GM10248 (cell line): ENCODE measurements around the gene NIPAL3.
"Not testable (repeated sequence)": the region's sequence is repeated elsewhere in the genome, so short reads cannot be mapped to it uniquely, and the experiment has no call there.

Experiments
- CTCF ChIA-PET: fragments of 300-600 bp; sonication (Branson Sonifier 250); formaldehyde crosslinking; extraction: SDS; loops from one replicate; lab custom pipeline; 2021; ENCODE audit warnings: antibody characterized with exemption; lab: Yijun Ruan, JAX
- POLR2A ChIA-PET: fragments of 350-650 bp; sonication (Branson Sonifier 250); formaldehyde crosslinking; extraction: SDS; loops from one replicate; lab custom pipeline; 2020; ENCODE audit warnings: antibody characterized with exemption; lab: Yijun Ruan, JAX
- DNase-seq: peaks from one replicate; pipeline ENCODE4 v3.0.0; 2012; ENCODE audit errors: extremely low spot score
- TF ChIP-seq, protein P1 (sequence below): IDR thresholded peaks from 2 replicates; pipeline ENCODE4 v1.5.1; 2012; ENCODE audit warnings: mild to moderate bottlenecking, low read depth; ENCODE audit errors: extremely low read depth, missing control alignments, control extremely low read depth

The NIPAL3 gene

DNA sequence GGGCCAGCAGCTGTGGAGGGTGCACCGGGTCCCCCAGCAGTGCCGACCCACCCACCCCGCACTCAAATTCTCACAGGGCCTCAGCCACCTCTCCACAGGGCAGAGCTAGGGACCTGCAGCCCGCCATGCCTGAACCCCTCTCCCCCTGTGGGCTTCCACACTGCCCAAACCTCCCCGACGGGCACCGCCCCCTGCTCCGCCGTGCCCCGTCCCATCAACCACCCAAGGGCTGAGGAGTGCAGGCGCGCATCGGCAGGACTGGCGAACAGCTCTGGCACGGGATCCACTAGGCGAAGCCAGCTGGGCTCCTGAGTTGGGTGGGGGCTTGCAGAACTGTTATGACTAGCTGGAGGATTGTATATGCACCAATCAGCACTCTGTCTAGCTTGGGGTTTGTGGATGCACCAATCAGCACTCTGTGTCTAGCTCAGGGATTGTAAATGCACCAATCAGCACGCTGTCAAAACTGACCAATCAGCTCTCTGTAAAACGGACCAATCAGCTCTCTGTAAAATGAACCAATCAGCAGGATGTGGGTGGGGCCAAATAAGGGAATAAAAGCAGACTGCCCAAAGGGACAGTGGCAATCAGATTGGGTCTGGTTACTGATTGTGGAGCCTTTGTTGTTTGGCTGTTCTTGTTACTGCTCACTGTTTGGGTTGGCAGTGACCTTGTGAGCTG is 74.6 kb downstream of the NIPAL3 start:
- CTCF ChIA-PET, result interaction anchor here (1.1 to 1.6 kb wide), 7 partner anchors 11 to 853 kb away, joined by 3 to 4 read pairs (median 3); partner anchors contain the start of gene NIPAL3
- POLR2A ChIA-PET, result no interaction called here
- no peak for DNase-seq
- TF ChIP-seq, protein P1, sequence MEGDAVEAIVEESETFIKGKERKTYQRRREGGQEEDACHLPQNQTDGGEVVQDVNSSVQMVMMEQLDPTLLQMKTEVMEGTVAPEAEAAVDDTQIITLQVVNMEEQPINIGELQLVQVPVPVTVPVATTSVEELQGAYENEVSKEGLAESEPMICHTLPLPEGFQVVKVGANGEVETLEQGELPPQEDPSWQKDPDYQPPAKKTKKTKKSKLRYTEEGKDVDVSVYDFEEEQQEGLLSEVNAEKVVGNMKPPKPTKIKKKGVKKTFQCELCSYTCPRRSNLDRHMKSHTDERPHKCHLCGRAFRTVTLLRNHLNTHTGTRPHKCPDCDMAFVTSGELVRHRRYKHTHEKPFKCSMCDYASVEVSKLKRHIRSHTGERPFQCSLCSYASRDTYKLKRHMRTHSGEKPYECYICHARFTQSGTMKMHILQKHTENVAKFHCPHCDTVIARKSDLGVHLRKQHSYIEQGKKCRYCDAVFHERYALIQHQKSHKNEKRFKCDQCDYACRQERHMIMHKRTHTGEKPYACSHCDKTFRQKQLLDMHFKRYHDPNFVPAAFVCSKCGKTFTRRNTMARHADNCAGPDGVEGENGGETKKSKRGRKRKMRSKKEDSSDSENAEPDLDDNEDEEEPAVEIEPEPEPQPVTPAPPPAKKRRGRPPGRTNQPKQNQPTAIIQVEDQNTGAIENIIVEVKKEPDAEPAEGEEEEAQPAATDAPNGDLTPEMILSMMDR, result no peak

DNA sequence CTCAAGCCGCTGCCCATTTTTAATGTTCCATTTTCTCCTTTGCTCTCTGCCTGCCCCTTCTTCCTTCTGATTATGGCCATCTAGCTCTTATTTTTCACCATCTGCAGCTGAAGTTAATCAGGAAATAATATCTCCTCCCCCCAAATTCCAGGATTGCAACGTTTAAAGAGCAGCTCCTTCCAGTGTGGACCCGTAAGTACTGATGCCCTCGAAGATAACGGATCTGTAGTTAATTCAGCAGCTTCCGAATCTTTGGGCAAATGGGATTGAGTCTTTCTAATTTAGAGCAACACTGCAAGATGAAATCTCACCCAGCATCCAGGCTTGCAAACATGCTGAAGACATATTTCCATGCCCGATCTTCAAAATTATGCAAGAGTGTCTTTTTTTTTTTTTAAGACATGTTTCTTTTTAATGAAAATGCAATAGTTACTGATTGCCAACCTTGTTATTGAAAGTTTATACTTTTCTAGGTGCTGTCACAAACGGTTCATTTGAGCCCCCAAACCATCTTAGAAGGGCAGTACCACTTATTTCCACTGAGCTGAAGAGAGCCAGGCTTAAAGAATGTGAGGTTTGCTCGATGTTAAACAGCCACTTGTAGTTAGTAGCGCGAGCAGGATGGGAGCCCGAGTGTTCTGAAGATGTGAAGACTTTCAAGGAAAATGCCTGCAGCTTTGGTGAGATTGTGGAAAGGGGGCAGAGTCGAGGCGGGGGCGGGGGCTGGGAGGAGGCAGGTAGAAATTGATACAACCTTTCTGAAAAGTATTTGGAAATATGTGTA is 76.2 kb downstream of the NIPAL3 start:
- POLR2A ChIA-PET, result no interaction called here
- CTCF ChIA-PET, result interaction anchor here (1.0 to 1.6 kb wide), 8 partner anchors 9 to 292 kb away, joined by 3 to 4 read pairs (median 3); no protein-coding TSS in a partner anchor
- no peak for DNase-seq
- TF ChIP-seq, protein P1, result no peak

DNA sequence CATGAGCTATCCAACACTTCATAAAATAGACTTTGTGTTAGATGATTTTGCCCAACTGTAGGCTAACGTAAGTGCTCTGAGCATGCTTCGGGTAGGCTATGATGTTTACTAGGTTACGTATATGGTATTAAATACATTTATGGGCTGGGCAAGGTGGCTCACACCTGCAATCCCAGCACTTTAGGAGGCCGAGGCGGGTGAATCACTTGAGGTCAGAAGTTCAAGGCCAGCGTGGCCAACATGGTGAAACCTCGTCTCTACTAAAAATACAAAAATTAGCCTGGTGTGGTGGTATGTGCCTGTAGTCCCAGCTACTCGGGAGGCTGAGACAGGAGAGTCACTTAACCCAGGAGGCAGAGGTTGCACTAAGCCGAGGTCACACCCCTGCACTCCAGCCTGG is 77.3 kb downstream of the NIPAL3 start:
- POLR2A ChIA-PET, DNase-seq: not testable (repeated sequence)
- CTCF ChIA-PET, result interaction anchor here (1.0 to 1.4 kb wide), 5 partner anchors 7 to 65 kb away, joined by 3 to 5 read pairs (median 3); no protein-coding TSS in a partner anchor

DNA sequence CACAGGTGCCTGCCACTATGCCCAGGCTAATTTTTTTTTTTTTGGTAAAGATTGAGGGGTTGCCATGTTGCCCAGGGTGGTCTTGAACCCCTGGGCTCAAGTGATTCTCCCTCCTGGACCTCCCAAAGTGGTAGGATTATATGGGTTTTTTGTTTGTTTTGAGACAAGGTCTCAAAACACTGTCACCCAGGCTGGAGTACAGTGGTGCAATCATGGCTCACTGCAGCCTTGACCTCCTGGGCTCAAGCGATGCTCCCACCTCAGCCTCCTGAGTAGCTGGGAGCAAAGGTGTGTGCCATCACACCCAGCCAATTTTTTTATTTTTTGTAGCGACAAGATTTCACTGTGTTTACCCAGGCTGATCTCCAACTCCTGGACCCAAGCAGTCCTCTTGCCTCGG is 78.2 kb downstream of the NIPAL3 start:
- TF ChIP-seq, protein P1, result no peak
- ChIA-PET CTCF (interaction anchor here (1.0 to 1.4 kb wide), 3 partner anchors 10 to 12 kb away, joined by 3 to 5 read pairs (median 3); no protein-coding TSS in a partner anchor), POLR2A (no interaction called here)
- DNase-seq, result no peak

DNA sequence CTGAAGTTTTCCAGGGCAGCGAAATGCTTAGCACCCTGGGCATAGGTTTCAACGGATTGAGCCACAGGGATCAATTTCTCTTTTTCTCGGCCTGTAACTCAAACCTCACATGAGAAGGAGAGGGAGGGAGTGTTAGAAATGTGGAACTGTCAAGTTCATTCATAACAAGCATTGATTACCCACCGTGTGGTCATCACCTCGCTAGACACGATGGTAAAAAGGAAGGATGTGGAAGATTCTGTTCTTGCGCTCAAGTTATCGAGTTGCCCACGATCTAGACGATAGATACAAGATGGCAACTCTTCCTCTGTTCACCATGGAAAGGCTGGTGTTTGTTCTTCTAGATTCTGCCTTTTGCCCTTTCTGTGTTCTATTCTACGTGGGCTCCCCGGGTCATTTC is 83.0 kb downstream of the NIPAL3 start:
- TF ChIP-seq, protein P1, result no peak
- no peak for DNase-seq
- POLR2A ChIA-PET, result no interaction called here
- CTCF ChIA-PET, result no interaction called here

DNA sequence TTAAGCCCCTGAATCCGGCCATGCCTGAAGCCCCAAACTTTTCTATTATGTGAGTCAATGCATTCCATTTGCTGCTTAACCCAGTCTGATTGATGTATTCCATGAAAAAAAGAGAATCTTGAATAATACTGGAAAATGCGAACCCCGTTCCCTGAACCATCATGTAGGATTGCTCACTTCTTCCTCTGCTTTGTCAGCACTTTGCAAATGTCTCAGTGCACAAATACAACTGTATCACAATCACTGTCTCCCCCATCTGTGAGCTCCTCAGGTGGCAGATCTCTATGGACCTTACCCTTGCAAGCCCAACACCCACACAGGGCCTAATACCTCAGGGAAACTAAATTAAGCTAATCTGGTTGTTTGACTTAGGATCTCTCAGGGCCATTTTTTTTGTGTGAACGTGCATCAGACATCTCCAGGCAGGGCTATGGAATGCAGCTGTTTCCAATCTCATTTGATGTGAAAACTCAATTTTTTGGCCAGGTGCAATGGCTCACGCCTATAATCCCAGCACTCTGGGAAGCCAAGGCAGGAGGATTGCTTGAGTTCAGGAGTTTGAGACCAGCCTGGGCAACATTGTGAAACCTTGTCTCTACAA is 84.9 kb downstream of the NIPAL3 start:
- POLR2A ChIA-PET, result no interaction called here
- CTCF ChIA-PET, result interaction anchor here (0.7 to 2.1 kb wide), 2 partner anchors 8 to 16 kb away, joined by 4 to 8 read pairs; no protein-coding TSS in a partner anchor
- TF ChIP-seq, protein P1, result no peak
- no peak for DNase-seq
